ENCODE data around the gene POLA2. TPM values are rescaled to one million over a fixed set of nuclear protein-coding genes. Genes with fewer than 3 reads are reported as not detected.

The POLA2 gene
- total RNA-seq, 4 donors from 2014 or later: 3.1 to 14.1 (median 10.4) TPM

GRCh38 chr11:65323813-65324212 is 62.1 kb downstream of the POLA2 start:
- H3K4me1 ChIP-seq: peaks cover 4 to 39% (median 11%) of the 10 kb centered on the region in 3 donors
- intact Hi-C loops (cut with DNase I): no loop called here
- DNase-seq: no peak
- 56 to 69% methylated on average over 10 of the region's 12 CpGs for WGBS, 2 donors
- no peak overlapping the region for H3K4me3 ChIP-seq
- H3K36me3 ChIP-seq: peaks cover 6 to 21% (median 9%) of the 10 kb centered on the region in 3 donors
- H3K9me3 ChIP-seq: no peaks in the 10 kb centered on the region
- TF ChIP-seq CTCF (IDR thresholded peaks at IDR 0.05) (no peak), POLR2A (IDR thresholded peaks at IDR 0.05) (no peak)
- no peak overlapping the region for H3K27ac ChIP-seq
- no peaks in the 10 kb centered on the region for H3K27me3 ChIP-seq

DNA sequence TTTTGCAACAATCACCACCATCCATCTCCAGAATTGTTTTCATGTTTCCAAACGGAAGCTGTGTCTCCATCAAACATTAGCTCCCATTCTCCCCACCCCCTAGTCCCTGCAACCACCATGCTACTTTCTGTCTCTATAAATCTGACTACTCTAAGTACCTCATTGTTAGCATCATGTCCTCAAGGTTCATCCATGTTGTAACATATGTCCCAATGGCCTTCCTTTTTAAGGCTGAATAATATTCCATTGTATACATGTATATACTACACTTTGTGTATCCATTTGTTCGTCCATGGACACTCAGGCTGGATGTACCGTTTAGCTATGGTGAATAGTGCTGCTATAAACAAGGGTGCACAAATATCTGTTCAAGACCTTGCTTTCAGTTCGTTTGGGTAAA is 63.7 kb downstream of the POLA2 start:
- Histone ChIP-seq H3K27me3 (no peaks in the 10 kb centered on the region), H3K4me3 (no peak overlapping the region), H3K9me3 (no peaks in the 10 kb centered on the region), H3K4me1 (peaks cover 4 to 35% (median 11%) of the 10 kb centered on the region in 3 donors), H3K27ac (no peak overlapping the region), H3K36me3 (peaks cover 6 to 20% (median 9%) of the 10 kb centered on the region in 3 donors)
- no peak for DNase-seq
- WGBS, 2 donors: 78 to 85% methylated on average over 4 of the region's 4 CpGs
- TF ChIP-seq CTCF (IDR thresholded peaks at IDR 0.05) (no peak), POLR2A (IDR thresholded peaks at IDR 0.05) (no peak)
- intact Hi-C loops (cut with DNase I): no loop called here

GRCh38 chr11:65327021-65327420 is 65.3 kb downstream of the POLA2 start:
- intact Hi-C loops (cut with DNase I): no loop called here
- WGBS, 2 donors: 83 to 87% methylated on average over 4 to 8 of the region's 8 CpGs
- Histone ChIP-seq H3K27me3 (no peaks in the 10 kb centered on the region), H3K4me3 (no peak overlapping the region), H3K4me1 (peaks cover 2 to 19% (median 3%) of the 10 kb centered on the region in 3 donors), H3K36me3 (peaks cover under 1 to 4% (median 2%) of the 10 kb centered on the region in 3 donors), H3K27ac (no peak overlapping the region), H3K9me3 (no peaks in the 10 kb centered on the region)
- no peak for TF ChIP-seq CTCF (IDR thresholded peaks at IDR 0.05)
- TF ChIP-seq POLR2A (IDR thresholded peaks at IDR 0.05): no peak
- no peak for DNase-seq

DNA sequence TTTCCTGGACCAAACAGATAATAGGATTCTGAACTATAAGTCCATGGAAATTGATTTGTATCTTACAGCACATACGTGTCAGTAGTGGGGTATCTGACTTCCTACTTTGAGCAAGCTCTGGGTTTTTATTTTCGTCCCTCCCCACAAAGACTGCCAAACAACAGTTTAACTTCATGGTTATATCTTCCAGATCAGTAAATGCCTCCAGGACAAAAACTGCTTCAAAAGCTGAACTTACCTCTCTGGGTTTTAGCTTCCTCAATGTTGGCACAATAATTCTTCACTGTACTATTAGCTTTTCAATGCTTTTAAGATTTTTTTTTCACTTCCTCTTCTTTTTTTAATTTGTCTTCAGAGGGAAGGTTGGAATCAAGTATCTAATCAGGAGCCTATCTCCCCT is 67.7 kb downstream of the POLA2 start:
- 33 to 39% methylated on average over 2 of the region's 2 CpGs for WGBS, 2 donors
- intact Hi-C loops (cut with DNase I): no loop called here
- no peaks in the 10 kb centered on the region for H3K36me3 ChIP-seq
- H3K4me3 ChIP-seq: no peak overlapping the region
- H3K27ac ChIP-seq: peak overlapping the region in 2 of 4 donors; percentile 2 to 51
- TF ChIP-seq CTCF (IDR thresholded peaks at IDR 0.05): no peak
- TF ChIP-seq POLR2A (IDR thresholded peaks at IDR 0.05): no peak
- no peak for DNase-seq
- no peaks in the 10 kb centered on the region for H3K27me3 ChIP-seq
- peaks cover 2 to 22% (median 3%) of the 10 kb centered on the region in 3 donors for H3K4me1 ChIP-seq
- no peaks in the 10 kb centered on the region for H3K9me3 ChIP-seq

- WGBS, 2 donors: 7 to 8% methylated on average over 12 to 13 of the region's 13 CpGs
- H3K4me3 ChIP-seq: no peak overlapping the region
- TF ChIP-seq CTCF (IDR thresholded peaks at IDR 0.05): peak; percentile 78 to 87 (median 80)
- TF ChIP-seq POLR2A (IDR thresholded peaks at IDR 0.05): no peak
- intact Hi-C loops (cut with DNase I): loop anchor here (2.0 kb wide), 1 partner anchor 55 kb away; no protein-coding TSS in a partner anchor
- peak overlapping the region in 2 of 4 donors; percentile 2 to 51 for H3K27ac ChIP-seq
- H3K4me1 ChIP-seq: peaks cover 7 to 27% (median 8%) of the 10 kb centered on the region in 3 donors
- no peaks in the 10 kb centered on the region for H3K27me3 ChIP-seq
- no peak for DNase-seq
- H3K36me3 ChIP-seq: no peaks in the 10 kb centered on the region
- no peaks in the 10 kb centered on the region for H3K9me3 ChIP-seq
Observed at GRCh38 chr11:65329944-65330403, 68.2 kb downstream of the POLA2 start.

Measured in esophagus squamous epithelium (tissue), 5 donors.